Cardiac muscle cell (in vitro differentiated cells and primary cell): ENCODE results near the gene NPFF. TPM values are rescaled to one million over a fixed set of nuclear protein-coding genes. Genes with fewer than 3 reads are reported as not detected.

Experiments
- DNase-seq, 2 donors: peaks; one replicate each; pipeline versions ENCODE4 v3.0.0 to v3.0.0-alpha.2; 2010 to 2017; ENCODE audit warnings: low read depth in 1 of 2, low spot score in 1 of 2
- H3K27ac ChIP-seq: fragments of 200-600 bp; sonication (generic); 2 replicates; pipeline ENCODE4 v1.5.1; 2016
- H3K27me3 ChIP-seq: fragments of 200-600 bp; sonication (generic); 2 replicates; pipeline ENCODE4 v1.6.0; 2016; ENCODE audit warnings: control low read depth
- H3K36me3 ChIP-seq: fragments of 200-600 bp; sonication (generic); 2 replicates; pipeline ENCODE4 v1.5.1; 2016; ENCODE audit warnings: control low read depth
- H3K4me1 ChIP-seq: fragments of 200-600 bp; sonication (generic); 2 replicates; pipeline ENCODE4 v1.8.1; 2017; ENCODE audit warnings: low read depth, mild to moderate bottlenecking, mixed run types
- H3K4me3 ChIP-seq: fragments of 200-600 bp; sonication (generic); 2 replicates; pipeline ENCODE4 v1.5.1; 2016; ENCODE audit warnings: mild to moderate bottlenecking
- H3K9me3 ChIP-seq: fragments of 200-600 bp; sonication (generic); 2 replicates; pipeline ENCODE4 v1.5.1; 2017; ENCODE audit warnings: low read depth, mild to moderate bottlenecking, control low read depth
- CTCF ChIP-seq: IDR thresholded peaks from 2 replicates; pipeline ENCODE4 v1.5.1; 2012; ENCODE audit warnings: low read depth, mild to moderate bottlenecking, low read length
- polyA plus RNA-seq: library from polyadenylated mRNA; unstranded; fragments of >200 nt; fragmentation: Nextera tagmentation; extraction: Ambion mirVana; gene quantifications from 2 replicates; pipeline ENCODE4 v1.2.1, GENCODE V29; 2016
- total RNA-seq: library from RNA; depleted of rRNA; stranded (reverse); fragments of >200 nt; gene quantifications from 2 replicates; pipeline ENCODE4 v1.2.3, GENCODE V29; 2016

The NPFF gene
- total and polyA plus RNA-seq, 2 experiments from 2014 or later = not detected

- Histone ChIP-seq H3K27ac (peak overlapping the region; percentile 88), H3K4me3 (peak overlapping the region; percentile 10), H3K9me3 (no peaks in the 10 kb centered on the region), H3K27me3 (no peaks in the 10 kb centered on the region), H3K36me3 (peaks cover 96% of the 10 kb centered on the region), H3K4me1 (peaks cover 46% of the 10 kb centered on the region)
- no peak for TF ChIP-seq CTCF
- DNase-seq = peak in 1 of 2 donors; percentile 90
These were observed 46.2 kb downstream of the NPFF start for GRCh38 chr12:53461059-53461458.

- Histone ChIP-seq H3K9me3 (no peaks in the 10 kb centered on the region), H3K4me3 (no peak overlapping the region), H3K27me3 (no peaks in the 10 kb centered on the region), H3K4me1 (peaks cover 65% of the 10 kb centered on the region), H3K36me3 (peaks cover 98% of the 10 kb centered on the region), H3K27ac (peak overlapping the region; percentile 88)
- DNase-seq = no peak
- no peak for TF ChIP-seq CTCF
These were observed 48.2 kb downstream of the NPFF start for GRCh38 chr12:53459097-53459496.

Other genes with a start within 250 kb of the NPFF start
- gene ESPL1, start 239.2 kb downstream of the NPFF start, total RNA-seq = 7.8 and 23.9 TPM in 2 replicates
- gene ESPL1, start 239.2 kb downstream of the NPFF start, polyA plus RNA-seq = 1.3 and 4.8 TPM in 2 replicates
- gene PFDN5, start 211.9 kb downstream of the NPFF start, total RNA-seq = 435 and 511 TPM in 2 replicates
- gene PFDN5, start 211.9 kb downstream of the NPFF start, polyA plus RNA-seq = 548 and 553 TPM in 2 replicates
- 69.5 and 71.0 TPM in 2 replicates for gene MYG1, start 207.8 kb downstream of the NPFF start, total RNA-seq
- 73.3 and 75.4 TPM in 2 replicates for gene MYG1, start 207.8 kb downstream of the NPFF start, polyA plus RNA-seq
- gene AAAS, start 185.9 kb downstream of the NPFF start, total RNA-seq = 117 and 119 TPM in 2 replicates
- 138 and 140 TPM in 2 replicates for gene AAAS, start 185.9 kb downstream of the NPFF start, polyA plus RNA-seq
- gene SP7, start 171.1 kb downstream of the NPFF start, total RNA-seq = 0.14 and 0.39 TPM in 2 replicates
- gene SP7, start 171.1 kb downstream of the NPFF start, polyA plus RNA-seq = 0.45 TPM in 1 of 2 replicates, not detected in the other
- 43.7 and 53.0 TPM in 2 replicates for gene SP1, start 127.3 kb downstream of the NPFF start, total RNA-seq
- 11.4 and 12.9 TPM in 2 replicates for gene SP1, start 127.3 kb downstream of the NPFF start, polyA plus RNA-seq
- 39.8 and 60.0 TPM in 2 replicates for gene AMHR2, start 83.6 kb downstream of the NPFF start, total RNA-seq
- 53.4 and 57.3 TPM in 2 replicates for gene AMHR2, start 83.6 kb downstream of the NPFF start, polyA plus RNA-seq
- 42.9 and 48.3 TPM in 2 replicates for gene PRR13, start 65.8 kb downstream of the NPFF start, total RNA-seq
- 169 and 190 TPM in 2 replicates for gene PRR13, start 65.8 kb downstream of the NPFF start, polyA plus RNA-seq
- gene PCBP2, start 55.4 kb downstream of the NPFF start, total RNA-seq = 213 and 326 TPM in 2 replicates
- gene PCBP2, start 55.4 kb downstream of the NPFF start, polyA plus RNA-seq = 114 and 146 TPM in 2 replicates
- 18.5 and 26.1 TPM in 2 replicates for gene MAP3K12, start 8.0 kb downstream of the NPFF start, total RNA-seq
- 15.1 and 17.6 TPM in 2 replicates for gene MAP3K12, start 8.0 kb downstream of the NPFF start, polyA plus RNA-seq
- 58.3 and 68.1 TPM in 2 replicates for gene TARBP2, start 6.2 kb downstream of the NPFF start, total RNA-seq
- gene TARBP2, start 6.2 kb downstream of the NPFF start, polyA plus RNA-seq = 69.2 and 79.8 TPM in 2 replicates
- gene ATF7, start 118.9 kb upstream of the NPFF start, total RNA-seq = 8.7 and 9.1 TPM in 2 replicates
- gene ATF7, start 118.9 kb upstream of the NPFF start, polyA plus RNA-seq = 13.8 and 17.8 TPM in 2 replicates
- gene ATP5MC2, start 168.6 kb upstream of the NPFF start, total RNA-seq = 703 and 923 TPM in 2 replicates
- 703 and 802 TPM in 2 replicates for gene ATP5MC2, start 168.6 kb upstream of the NPFF start, polyA plus RNA-seq
- gene CALCOCO1, start 220.0 kb upstream of the NPFF start, total RNA-seq = 116 and 187 TPM in 2 replicates
- 128 and 176 TPM in 2 replicates for gene CALCOCO1, start 220.0 kb upstream of the NPFF start, polyA plus RNA-seq
- gene CISTR, start 244.5 kb upstream of the NPFF start, total RNA-seq = not detected in 2 replicates
- 0.34 and 0.55 TPM in 2 replicates for gene CISTR, start 244.5 kb upstream of the NPFF start, polyA plus RNA-seq